PC-3 (cell line): ENCODE results near the gene MBD6.

Experiments used
- EZH2 ChIP-seq: fragments of 300-600 bp; sonication (generic); IDR thresholded peaks from one replicate; pipeline ENCODE4 v1.6.1; 2017; ENCODE audit warnings: antibody characterized with exemption, mild to moderate bottlenecking, low read length; ENCODE audit not compliant: unreplicated experiment
- EZH2phosphoT487 ChIP-seq: fragments of 300-600 bp; sonication (generic); IDR thresholded peaks from 2 replicates; pipeline ENCODE4 v1.6.1; 2018; ENCODE audit warnings: mild to moderate bottlenecking, antibody characterized with exemption, low read length, borderline replicate concordance
- TF ChIP-seq, protein P1 (sequence below): fragments of 300-600 bp; sonication (generic); conservative IDR thresholded peaks from 2 replicates; pipeline ENCODE4 v1.5.1; 2017; ENCODE audit warnings: antibody characterized with exemption, low read depth, mild to moderate bottlenecking, low read length

DNA sequence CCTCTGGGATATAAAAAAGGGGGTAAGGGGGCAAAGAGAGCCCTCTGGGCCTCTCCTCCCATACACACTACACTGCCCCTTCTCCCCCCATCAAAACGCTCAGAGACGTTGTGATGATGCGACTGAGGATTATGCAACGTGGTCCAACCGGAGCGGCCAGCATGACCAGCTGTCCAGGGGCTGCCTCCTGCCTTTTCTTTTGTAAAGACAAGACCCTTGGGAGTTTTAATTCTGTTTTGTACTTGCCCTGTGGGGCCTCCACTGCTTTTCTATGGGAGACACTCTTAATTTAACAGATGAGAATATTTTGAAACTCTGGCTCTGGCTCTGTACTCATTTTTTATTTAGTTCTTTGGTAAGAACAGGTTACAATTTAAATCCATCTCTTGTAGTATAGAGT is 7.2 kb downstream of the MBD6 start:
- TF ChIP-seq, protein P1, sequence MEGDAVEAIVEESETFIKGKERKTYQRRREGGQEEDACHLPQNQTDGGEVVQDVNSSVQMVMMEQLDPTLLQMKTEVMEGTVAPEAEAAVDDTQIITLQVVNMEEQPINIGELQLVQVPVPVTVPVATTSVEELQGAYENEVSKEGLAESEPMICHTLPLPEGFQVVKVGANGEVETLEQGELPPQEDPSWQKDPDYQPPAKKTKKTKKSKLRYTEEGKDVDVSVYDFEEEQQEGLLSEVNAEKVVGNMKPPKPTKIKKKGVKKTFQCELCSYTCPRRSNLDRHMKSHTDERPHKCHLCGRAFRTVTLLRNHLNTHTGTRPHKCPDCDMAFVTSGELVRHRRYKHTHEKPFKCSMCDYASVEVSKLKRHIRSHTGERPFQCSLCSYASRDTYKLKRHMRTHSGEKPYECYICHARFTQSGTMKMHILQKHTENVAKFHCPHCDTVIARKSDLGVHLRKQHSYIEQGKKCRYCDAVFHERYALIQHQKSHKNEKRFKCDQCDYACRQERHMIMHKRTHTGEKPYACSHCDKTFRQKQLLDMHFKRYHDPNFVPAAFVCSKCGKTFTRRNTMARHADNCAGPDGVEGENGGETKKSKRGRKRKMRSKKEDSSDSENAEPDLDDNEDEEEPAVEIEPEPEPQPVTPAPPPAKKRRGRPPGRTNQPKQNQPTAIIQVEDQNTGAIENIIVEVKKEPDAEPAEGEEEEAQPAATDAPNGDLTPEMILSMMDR, result no peak
- TF ChIP-seq EZH2 (no peak), EZH2phosphoT487 (no peak)
